Stimulated activated CD8-positive, alpha-beta memory T cell treated with anti-CD3 and anti-CD28 coated beads, Interleukin-15, amount 100 ng/mL, for 48 hours (primary cell): Measurements from ENCODE around the gene TTC17.
"Not testable (repeated sequence)": the region's sequence is repeated elsewhere in the genome, so short reads cannot be mapped to it uniquely, and the experiment has no call there.

Source experiments
- DNase-seq, 2 donors: peaks; one replicate each; pipeline ENCODE4 v3.0.0-alpha.2; 2020; ENCODE audit warnings: low read depth in 2 of 2

TTC17 gene

DNA sequence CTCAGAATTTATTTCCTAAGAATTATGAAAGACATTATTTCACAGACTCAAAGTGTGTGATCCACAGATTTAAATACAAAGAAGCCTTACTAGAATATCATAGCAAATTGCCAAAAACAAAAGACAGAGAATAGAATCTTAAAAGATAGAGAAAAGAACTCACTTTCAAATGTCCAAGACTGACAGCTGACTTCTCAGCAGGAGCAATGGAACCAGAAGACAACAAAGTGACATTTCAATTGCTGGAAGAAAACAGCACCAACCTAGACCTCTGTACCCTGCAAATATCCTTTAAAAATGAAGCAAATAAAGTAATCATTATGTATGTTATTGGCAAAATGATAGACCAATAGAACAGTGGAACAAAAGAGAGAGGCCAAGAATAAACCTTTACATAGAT is 109.2 kb downstream of the TTC17 start:
- no peak for DNase-seq

DNA sequence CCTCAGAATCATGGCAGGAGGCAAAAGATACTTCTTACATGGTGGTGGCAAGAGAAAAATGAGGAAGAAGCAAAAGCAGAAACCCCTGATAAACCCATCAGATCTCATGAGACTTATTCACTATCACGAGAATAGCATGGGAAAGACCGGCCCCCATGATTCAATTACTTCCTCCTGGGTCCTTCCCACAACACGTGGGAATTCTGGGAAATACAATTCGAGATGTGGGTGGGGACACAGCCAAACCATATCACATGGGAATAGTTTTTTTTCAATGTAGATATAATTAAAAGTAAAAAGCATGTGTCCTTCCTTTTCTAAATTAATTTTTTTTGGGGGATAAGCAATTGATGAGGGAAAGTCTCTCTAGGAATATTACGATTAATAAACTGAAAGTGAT is 118.8 kb downstream of the TTC17 start:
- not testable (repeated sequence) for DNase-seq

DNA sequence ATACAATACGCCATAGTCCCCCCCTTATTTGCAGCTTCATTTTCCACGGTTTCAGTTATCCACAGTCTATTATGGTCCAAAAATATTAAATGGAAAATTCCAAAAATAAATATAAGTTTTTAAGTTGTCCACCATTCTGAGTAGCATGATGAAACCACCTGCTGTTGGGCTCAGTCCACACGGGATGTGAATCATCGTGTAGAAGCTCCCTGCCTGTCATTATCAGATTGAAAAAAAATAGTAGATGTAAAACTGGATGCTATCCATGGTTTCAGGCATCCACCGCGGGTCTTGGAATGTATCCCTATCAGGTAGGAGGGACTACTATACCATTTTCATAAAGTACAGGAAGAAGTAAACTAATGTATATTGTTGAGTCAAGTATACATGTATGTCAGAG is 127.4 kb downstream of the TTC17 start:
- no peak for DNase-seq

DNA sequence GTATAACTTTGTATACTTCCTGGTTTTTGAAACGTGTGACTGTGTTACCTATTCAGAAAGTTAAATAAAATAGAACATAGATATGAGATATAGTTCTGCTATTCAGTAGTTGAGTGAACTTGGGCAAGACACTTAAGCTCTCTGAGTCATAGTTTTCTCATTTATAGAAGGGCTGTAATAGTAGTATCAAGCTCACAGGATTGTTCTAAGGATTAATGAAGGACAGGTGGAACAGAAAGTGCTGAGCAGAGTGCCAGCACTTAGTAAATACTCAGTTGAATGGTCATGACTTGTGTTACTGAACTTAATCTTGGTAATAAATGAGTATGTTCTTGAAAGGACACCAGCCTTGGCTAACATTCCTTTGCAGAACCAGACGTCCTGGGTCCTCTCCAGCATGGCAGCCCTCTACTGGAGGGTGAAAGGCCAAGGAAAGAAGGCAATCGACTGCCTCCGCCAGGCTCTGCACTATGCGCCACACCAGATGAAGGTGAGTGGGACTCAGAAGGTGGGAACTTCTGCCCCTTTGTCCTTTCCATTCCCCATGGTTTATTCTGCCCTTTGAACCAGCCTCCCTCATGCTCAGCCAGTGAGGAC is 131.2 kb downstream of the TTC17 start:
- DNase-seq: no peak

DNA sequence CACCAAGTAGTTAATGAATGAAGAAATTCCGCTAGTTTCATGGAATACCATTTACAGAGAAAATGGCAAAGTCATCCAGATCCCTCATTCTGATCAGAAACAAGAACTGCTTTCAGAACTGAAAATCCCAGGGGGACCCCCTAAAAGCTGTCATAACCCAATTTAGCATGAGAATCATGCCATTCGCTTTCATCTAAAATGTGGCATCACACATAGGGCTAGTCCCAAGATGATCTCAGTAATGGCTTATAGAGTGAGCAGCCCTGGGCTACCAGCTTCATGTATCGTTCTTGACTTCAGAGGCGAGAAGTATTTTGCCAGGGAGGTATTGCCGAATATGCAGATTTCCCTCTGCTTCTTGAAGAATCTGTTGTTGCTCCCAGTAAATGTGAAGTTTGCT is 134.0 kb downstream of the TTC17 start:
- DNase-seq: no peak

DNA sequence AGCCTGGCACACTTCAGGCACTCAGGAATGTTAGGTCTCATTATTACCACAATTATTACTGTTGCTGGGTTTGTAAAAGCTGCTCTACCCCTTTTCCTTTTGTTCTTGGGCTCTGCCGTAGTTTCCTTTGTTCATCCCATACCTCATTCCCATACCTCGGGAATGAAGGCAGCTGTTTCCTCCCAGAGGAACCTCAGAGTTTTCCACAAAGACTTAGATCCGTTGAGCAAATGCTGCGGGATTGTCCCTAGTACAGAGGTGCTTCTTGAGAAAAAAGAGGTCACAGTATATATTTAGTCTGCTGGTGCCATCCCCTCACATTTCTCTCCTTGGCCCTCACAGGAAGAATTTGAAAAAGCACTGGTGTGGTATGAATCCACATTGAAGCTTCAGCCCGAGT is 134.7 kb downstream of the TTC17 start:
- DNase-seq: no peak

DNA sequence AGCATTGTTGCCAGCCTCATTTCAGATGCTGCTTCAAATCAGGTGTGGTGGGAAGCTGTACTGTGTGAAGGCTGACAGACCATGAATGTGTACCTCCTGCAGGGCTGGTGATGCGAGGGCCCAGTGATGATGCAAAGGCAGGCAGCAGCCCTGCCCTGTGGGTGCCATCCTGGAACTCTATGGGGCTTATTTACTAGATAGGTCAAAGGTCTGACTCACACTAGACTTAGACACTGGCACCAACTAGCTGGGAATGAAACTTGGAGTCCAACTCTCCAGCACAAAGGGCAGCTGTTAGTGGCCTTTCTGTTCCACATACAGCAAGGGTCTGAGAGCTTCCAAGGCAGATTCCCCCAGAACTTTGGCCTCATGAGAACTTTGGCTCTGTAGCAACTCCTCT is 138.4 kb downstream of the TTC17 start:
- DNase-seq: no peak

DNA sequence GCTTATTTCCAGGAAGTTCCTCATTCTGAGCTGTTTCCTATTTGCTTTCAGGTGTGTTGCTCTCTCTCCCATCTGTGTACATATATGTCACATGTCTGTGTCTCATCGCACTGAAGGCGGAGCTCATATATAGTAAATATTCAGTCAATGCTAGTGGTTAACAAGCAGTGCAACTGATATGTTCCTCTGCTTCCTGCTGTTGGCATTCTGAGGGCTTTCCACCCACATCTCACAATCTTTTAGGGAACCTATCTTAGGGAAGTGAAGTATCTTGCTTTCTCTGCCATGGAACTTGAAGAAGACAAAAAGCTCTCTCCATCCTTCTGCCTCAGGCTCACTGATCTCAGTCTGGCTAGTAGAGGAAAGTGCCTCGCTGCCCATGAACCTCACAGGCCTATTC is 139.8 kb downstream of the TTC17 start:
- DNase-seq: no peak

DNA sequence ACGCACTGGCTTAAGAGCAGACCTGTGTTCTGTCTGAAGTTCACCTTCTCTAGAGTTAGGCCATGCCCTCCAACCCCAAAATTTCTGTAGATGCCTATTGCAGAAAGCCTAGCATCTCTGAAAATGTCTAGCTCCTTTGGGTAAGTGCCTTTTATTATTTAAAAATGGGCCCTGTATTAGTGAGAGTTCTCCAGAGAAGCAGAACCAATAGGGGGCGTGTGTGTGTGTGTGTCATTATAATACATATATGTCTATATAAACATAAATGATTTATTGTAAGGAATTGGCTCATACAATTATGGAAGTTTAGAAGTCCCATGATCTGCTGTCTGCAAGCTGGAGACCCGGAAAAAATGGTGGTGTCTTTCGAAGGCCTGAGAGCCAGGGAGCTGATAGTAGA is 144.7 kb downstream of the TTC17 start:
- no peak for DNase-seq

DNA sequence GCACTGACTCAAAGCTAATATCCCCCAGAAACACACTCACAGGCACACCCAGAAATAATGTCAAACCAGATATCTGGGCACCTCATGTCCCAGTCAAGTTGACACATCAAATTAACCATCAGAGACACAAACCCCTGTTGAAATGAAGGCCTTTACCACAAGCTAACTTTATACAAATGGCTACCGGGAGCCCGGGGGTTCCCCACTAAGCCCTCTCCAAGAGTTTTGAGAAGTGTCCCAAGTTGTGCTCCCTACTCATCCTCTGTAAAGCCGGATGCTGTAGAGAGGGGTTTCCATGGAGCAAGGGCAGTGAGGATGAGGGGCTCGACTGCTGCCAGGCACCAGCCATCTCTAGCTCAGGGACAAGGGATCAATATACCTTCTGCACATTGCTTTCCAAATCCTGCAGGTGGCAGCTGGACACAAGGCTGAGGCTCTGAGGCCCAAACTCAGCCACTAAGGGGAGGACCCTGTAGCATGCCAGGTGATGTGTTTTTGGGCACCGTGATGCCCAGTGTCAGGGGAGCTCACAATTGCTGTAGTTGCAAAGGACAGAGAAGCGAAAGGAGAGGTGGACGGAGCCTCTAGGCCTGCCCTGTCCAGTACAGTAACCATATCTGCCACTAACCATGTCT is 145.7 kb downstream of the TTC17 start:
- DNase-seq: no peak

DNA sequence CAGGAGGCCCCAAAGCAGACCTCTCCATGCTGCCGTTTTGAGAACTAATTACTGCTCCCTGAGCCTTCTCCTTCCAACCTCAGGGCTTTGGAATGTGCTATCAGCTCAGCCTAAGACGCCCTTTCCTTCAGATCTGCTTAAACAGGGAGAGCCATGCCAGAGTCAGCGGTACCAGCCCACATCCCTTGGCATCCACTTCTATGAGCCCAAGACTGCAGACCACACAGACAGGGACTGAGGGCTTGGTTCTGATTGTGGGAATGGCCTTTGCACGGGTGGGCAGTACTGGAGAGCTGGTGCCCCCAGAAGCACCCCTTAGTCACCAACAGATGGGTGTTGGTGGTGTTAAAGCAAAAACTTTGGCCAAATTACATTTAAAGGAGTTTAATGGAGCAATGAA is 146.5 kb downstream of the TTC17 start:
- DNase-seq: no peak

DNA sequence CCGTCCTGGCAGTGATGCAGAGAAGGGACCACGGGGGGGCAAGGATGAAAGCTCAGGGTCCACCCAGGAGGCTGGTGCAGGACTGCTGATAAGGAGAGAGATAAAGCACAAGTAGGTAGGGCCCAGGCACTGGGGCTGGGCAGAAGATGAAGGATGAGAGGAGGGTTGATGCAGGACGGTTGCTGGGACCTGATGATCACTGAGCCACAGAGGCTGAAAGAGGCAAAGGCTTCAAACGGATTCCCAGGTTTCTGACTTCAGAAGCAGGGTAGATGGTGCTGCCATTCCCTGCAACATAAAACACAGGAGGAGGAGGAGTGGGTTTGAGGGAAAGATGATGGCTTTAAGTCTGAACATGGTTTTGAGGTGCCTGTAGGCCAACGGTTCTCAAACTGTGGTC is 148.5 kb downstream of the TTC17 start:
- no peak for DNase-seq

DNA sequence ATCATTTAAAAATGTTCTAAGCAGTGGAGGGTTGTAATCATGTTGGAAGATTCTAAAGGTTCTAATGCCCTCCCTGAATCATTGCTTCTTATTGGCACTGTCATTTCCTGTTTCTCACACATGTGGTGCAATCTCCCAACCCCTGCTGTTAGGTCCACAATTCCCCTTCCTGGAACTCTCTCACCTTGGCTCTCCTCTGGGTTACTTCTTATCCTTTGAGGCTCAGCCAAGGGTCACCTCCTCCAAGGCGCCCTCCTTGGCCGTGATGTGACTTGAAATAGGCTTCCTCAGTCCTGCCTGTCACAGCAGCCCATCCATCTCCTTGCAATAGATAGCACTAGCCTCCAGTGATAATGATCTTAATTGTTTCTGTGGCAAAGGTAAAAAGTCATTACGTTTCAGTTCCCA is 149.8 kb downstream of the TTC17 start:
- DNase-seq: no peak

DNA sequence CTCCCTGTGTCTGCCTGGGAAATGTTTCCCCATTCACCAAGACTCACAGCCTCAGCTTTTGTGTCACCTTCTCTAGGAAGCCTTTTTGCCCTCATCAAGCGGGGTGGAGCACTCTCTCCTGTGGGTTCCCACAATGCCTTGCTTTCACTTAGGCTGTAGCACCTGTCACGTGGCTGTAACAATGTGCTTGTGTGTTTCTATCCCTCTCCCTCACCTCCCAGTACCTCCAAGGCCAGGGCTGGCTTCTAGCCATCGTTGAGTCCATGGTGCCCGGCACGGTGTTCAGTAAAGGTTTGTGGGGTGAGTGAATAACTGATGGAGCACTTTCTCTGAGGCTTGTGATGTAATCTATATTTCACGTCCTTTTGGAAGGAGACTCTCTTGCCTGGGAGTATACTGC is 153.2 kb downstream of the TTC17 start:
- DNase-seq: no peak

DNA sequence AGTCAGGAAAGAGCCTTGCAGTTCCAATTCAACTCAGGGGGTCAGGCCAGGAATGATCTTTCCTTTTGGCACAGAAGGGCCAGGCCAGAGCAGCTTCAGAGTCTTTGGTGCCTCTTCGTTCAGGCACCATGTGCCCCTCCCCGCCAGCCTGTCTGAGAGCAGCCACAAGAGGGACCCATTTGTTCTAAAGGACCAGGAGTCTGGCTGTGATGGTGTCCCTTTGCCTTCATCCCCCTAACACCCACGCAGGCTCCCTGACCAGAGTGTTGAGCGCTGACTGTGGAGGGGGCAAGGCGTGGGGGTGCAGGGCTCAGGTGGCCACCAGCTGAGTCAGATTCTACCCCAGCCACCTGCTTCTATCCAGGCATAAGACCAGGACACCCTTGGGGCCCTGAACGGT is 156.4 kb downstream of the TTC17 start:
- no peak for DNase-seq

DNA sequence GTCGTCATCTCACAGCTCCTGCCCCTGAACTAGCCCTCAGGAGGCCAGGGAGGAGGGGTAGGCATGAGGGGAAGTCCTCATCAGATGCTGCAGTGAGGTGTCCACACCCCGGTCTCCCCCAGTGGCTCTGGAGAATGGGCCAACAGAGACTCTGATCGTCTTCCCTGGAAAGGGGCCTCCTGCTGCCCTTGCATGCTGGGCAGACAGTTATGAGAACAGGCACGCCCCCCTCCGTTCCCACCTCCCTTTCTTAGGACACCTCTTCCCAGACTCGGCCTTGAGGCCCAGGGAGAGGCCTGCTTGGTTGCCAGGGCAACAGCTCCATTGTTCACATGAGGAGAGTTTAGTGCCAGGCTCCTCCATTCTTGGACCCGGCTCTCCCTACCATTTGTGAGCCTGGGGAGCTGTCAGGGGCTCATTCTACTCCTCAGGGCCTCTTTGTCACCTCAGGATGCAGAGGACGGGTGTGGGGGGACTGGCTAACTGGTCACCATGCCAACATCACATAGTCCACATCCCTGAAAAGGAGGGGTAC is 157.7 kb downstream of the TTC17 start:
- no peak for DNase-seq

DNA sequence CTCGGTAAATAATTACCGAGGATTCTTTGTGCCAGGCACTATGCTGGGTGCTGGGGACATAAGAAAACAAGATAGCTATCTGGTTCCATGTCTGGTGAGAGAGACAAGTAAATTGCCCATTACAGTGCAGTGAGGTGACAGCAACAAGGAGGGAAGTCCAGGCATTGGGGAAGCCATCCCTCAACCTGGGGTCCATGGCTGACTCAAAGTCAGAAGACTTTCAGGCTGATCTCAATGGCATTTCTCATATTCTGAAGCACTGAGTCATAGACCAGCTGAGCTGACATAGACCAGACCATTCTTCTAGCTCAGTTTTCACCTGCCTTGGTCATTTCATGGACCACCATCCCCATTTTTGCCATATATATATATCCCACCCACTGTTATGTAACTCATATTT is 158.8 kb downstream of the TTC17 start:
- no peak for DNase-seq

DNA sequence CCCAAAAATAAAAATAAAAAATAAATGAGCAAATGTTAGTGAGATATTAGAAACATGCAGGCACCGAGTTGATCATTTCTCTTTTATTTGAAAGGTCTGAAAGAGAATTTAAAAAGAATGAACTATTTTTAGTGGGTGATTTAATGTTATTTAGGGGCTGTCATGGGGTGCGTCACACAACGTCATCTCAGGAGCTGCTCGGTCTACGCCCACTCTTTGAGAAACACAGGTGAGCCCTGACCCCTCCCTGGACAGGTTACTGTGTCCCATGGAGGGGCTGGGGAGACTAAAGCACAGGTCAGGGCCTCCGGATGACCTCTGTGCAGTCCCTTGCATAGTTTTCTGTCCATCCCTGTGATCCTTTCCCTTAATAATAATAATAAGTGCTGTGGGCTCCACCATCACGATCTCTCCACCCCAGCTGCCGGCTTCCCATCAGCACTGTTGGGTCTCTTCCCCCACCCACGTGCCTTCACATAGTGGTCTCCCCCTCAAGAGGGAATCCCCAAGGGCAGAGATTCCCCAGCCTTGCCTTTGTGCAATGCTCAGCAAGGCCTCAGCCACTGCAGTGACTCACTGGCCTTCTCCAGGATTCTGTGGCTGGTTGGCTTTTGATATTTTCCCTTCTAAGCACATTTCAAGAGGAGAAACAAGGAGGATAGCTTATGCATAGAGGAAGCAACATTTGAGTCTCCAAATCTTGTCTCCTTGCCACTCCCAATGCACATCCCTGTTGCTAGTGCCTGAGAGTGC is 159.9 kb downstream of the TTC17 start:
- DNase-seq: no peak

DNA sequence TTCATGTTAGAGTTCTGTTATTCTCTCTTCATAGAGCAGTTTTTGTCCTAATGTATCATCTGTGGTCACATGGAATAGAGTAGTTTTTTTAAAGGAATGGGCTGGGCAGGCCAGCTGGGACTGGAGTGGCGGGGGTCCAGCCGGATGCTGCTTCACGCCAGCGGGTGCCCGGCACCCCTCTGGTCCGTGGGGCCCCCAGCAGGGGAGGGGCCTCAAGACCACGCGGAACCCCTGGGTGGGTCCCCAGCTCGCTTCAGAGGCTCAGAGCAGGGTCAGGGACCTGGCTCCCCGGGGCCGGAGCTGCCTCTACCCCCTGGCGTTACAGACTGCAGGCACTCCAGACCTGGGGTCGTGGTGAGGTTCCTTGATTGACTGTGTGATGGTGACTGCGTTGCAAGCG is 162.8 kb downstream of the TTC17 start:
- no peak for DNase-seq

DNA sequence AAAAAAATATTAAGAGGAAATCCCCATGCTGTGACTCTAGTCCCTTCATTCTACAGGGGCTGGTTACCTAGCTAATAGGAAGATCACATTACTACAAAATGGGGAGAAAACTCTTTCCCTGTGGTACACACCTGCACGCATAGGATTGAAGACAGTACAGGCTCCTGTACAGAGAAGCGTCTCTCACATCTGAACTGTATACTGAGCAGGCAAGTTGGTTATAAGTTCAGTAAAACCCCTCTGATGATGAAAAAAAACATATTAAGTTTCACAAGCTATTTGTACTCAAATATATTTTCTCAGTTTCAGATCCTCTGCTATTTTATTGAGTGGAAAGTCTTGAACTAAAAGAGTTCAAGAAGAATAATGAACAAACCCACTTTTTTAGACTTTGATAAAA is 164.9 kb downstream of the TTC17 start:
- DNase-seq: no peak

DNA sequence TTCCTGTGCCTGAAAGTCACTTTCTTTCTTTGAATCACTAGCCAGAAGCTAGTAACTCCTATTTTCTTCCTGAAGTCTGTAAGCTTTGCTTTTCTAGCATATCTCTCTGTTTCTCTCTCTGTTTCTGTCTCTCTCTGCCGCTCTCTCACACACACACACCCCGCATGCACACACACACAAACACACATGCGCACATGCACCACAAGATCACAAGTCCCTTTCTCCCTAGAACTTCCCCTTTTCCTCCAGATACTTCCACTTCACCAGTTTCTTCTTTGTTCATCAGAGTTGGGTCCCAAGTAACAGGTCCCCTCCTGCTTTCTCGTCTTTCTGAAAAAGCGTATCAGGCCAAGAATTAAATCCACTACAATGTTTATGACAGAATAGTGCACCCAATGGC is 173.3 kb downstream of the TTC17 start:
- DNase-seq: no peak

DNA sequence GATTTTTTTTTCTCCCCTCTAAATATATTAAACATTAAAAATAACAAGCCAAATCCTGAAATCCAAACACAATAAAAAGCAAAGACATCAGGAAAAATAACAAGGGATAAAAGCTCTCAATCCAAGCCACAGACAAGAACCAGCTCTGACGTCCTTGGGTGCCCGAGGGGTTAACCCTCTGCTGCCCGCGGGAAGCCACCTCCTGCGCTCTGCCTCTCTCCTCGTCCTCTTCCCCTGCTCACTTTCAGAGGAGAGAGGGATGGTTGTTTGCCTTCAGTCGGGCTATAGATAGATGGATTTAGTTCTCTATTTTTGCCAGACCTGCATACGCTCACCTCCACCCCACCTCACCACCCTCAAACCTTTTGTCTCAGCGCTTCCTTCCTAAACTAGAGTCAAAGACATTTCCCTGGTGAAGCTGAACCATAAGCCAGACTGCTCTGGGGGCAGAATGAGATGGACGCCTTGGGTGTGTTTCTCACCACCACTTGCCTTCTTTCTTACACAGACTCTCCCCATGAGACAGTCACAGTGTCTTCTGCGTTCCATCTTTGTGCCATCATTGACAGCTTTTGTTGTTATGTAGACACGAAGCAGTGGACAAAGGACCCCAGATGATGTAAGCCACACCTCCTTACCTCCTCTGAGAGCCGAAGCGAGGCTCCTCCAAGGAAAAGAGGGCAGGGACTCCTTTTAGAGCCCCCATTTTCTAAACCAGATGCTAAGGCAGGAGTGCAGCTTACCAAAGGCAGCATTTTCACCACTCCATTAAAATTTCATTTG is 179.3 kb downstream of the TTC17 start:
- DNase-seq: no peak
